ENCODE results near the gene KRTAP1-1.

Gene KRTAP1-1

DNA sequence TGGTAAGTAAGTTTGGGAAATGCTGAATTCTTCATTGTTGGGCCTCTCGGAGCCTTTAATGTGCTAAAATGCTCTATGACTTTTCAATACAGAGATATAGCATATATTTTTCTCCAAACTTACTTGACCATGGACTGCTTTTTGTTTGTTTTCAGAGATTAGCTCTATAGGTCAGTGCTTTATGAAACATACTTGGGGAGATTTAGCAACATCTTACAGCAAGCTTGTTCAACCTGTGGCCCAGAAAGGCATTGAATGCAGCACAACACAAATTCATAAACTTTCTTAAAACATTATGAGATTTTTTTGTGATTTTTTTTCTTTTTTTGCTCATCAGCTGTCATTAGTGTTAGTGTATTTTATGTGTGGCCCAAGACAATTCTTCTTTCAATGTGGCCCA is 31.3 kb downstream of the KRTAP1-1 start:
- Histone ChIP-seq H3K27ac (ENCODE audit: low read depth, low read length) (no peak overlapping the region), H3K4me2 (ENCODE audit: low read length) (no peak overlapping the region), H3K9me3 (ENCODE audit: control insufficient read depth, insufficient read depth, low read length) (no peaks in the 10 kb centered on the region), H3K27me3 (ENCODE audit: control insufficient read depth, low read length) (peaks cover under 1% of the 10 kb centered on the region; the same call in 1 of the 2 replicates), H3K9me2 (replicated peaks; ENCODE audit: control insufficient read depth, low read length) (no peaks in the 10 kb centered on the region), H3K4me1 (ENCODE audit: control insufficient read depth, low read length) (no peaks in the 10 kb centered on the region), H3K36me3 (ENCODE audit: control insufficient read depth, low read length) (no peaks in the 10 kb centered on the region), H3F3A (ENCODE audit: control insufficient read depth, insufficient read depth) (no peaks in the 10 kb centered on the region), H3K4me3 (ENCODE audit: low read length) (no peak overlapping the region), H4K20me1 (ENCODE audit: control insufficient read depth, insufficient read depth, low read depth, low read length) (no peaks in the 10 kb centered on the region), H3K79me2 (ENCODE audit: control insufficient read depth, low read length) (no peaks in the 10 kb centered on the region)
- TF ChIP-seq EZH2phosphoT487 (IDR thresholded peaks at IDR 0.05; ENCODE audit: borderline replicate concordance, low read length) = no peak
- TF ChIP-seq, protein P1, sequence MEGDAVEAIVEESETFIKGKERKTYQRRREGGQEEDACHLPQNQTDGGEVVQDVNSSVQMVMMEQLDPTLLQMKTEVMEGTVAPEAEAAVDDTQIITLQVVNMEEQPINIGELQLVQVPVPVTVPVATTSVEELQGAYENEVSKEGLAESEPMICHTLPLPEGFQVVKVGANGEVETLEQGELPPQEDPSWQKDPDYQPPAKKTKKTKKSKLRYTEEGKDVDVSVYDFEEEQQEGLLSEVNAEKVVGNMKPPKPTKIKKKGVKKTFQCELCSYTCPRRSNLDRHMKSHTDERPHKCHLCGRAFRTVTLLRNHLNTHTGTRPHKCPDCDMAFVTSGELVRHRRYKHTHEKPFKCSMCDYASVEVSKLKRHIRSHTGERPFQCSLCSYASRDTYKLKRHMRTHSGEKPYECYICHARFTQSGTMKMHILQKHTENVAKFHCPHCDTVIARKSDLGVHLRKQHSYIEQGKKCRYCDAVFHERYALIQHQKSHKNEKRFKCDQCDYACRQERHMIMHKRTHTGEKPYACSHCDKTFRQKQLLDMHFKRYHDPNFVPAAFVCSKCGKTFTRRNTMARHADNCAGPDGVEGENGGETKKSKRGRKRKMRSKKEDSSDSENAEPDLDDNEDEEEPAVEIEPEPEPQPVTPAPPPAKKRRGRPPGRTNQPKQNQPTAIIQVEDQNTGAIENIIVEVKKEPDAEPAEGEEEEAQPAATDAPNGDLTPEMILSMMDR (IDR thresholded peaks at IDR 0.05; ENCODE audit: low read depth, low read length, poor library complexity, severe bottlenecking) = no peak

DNA sequence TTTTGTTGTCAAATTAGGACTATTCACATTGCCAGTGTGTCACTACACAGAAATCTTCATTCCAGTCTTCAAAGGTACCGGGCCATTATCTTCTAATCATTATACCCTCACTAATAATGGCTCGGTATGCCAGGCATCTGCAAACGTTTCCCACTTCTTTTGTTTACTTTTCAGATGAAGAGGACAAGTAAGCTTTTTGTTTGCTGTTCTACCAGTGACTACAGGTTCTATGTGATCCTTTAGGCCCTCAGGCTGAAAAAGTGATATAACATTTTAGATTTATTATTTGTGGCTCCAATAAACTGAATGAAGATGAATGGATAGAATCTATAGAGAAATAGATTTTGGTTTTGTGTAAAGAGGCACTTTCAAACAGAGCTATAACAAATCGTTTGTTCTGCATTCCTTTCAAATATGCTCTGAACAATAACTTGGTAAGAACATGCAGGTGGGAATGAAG is 31.9 kb downstream of the KRTAP1-1 start:
- no peaks in the 10 kb centered on the region for H4K20me1 ChIP-seq (ENCODE audit: control insufficient read depth, insufficient read depth, low read depth, low read length)
- H3K27me3 ChIP-seq (ENCODE audit: control insufficient read depth, low read length) = peaks cover 4% of the 10 kb centered on the region; the same call in 1 of the 2 replicates
- no peak overlapping the region for H3K4me2 ChIP-seq (ENCODE audit: low read length)
- TF ChIP-seq, protein P1 (IDR thresholded peaks at IDR 0.05; ENCODE audit: low read depth, low read length, poor library complexity, severe bottlenecking) = no peak
- TF ChIP-seq EZH2phosphoT487 (IDR thresholded peaks at IDR 0.05; ENCODE audit: borderline replicate concordance, low read length) = no peak
- no peaks in the 10 kb centered on the region for H3K9me2 ChIP-seq (replicated peaks; ENCODE audit: control insufficient read depth, low read length)
- H3K36me3 ChIP-seq (ENCODE audit: control insufficient read depth, low read length) = no peaks in the 10 kb centered on the region
- no peaks in the 10 kb centered on the region for H3K9me3 ChIP-seq (ENCODE audit: control insufficient read depth, insufficient read depth, low read length)
- H3K4me1 ChIP-seq (ENCODE audit: control insufficient read depth, low read length) = no peaks in the 10 kb centered on the region
- no peaks in the 10 kb centered on the region for H3K79me2 ChIP-seq (ENCODE audit: control insufficient read depth, low read length)
- H3F3A ChIP-seq (ENCODE audit: control insufficient read depth, insufficient read depth) = no peaks in the 10 kb centered on the region
- no peak overlapping the region for H3K4me3 ChIP-seq (ENCODE audit: low read length)
- no peak overlapping the region for H3K27ac ChIP-seq (ENCODE audit: low read depth, low read length)

DNA sequence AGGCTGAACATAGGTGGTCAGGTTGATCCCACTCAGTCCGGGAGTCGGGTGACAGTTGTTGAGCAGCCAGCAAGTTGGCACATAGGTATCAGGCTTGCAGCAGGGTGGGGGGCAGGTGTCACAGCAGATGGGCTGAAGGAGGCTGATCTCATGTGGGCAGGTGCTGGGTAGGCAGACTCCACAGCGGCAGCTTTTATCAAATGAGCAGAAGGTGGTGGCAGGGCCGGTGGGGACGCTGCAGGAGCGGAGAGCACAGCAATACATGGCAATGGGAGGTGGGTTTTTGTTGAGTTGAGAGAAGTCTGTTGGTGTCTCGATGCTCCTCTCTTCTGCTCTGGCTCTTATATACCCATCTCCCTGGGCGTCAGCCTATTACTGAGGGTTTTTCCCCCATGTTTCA is 32.4 kb downstream of the KRTAP1-1 start, which contains the start of gene KRTAP3-1:
KRTAP3-1 (minus strand) TSS at position 318 of the 400 bp plus-strand sequence; CDS start at position 264, 54 bp downstream.
- H3K79me2 ChIP-seq (ENCODE audit: control insufficient read depth, low read length) = no peaks in the 10 kb centered on the region
- no peaks in the 10 kb centered on the region for H3K4me1 ChIP-seq (ENCODE audit: control insufficient read depth, low read length)
- no peaks in the 10 kb centered on the region for H3F3A ChIP-seq (ENCODE audit: control insufficient read depth, insufficient read depth)
- no peaks in the 10 kb centered on the region for H3K9me2 ChIP-seq (replicated peaks; ENCODE audit: control insufficient read depth, low read length)
- no peak within 1 kb of the TSS for H3K4me2 ChIP-seq (ENCODE audit: low read length)
- H3K27me3 ChIP-seq (ENCODE audit: control insufficient read depth, low read length) = peaks cover 4% of the 10 kb centered on the region; the same call in 1 of the 2 replicates
- H3K4me3 ChIP-seq (ENCODE audit: low read length) = no peak within 1 kb of the TSS
- no peaks in the 10 kb centered on the region for H4K20me1 ChIP-seq (ENCODE audit: control insufficient read depth, insufficient read depth, low read depth, low read length)
- no peak within 1 kb of the TSS for H3K27ac ChIP-seq (ENCODE audit: low read depth, low read length)
- TF ChIP-seq, protein P1 (IDR thresholded peaks at IDR 0.05; ENCODE audit: low read depth, low read length, poor library complexity, severe bottlenecking) = no peak
- no peak for TF ChIP-seq EZH2phosphoT487 (IDR thresholded peaks at IDR 0.05; ENCODE audit: borderline replicate concordance, low read length)
- H3K9me3 ChIP-seq (ENCODE audit: control insufficient read depth, insufficient read depth, low read length) = no peaks in the 10 kb centered on the region
- no peaks in the 10 kb centered on the region for H3K36me3 ChIP-seq (ENCODE audit: control insufficient read depth, low read length)
